CD4-positive, alpha-beta T cell treated with Interleukin-17A for 1 hour (primary cell): ENCODE results near the gene KCNC2.

Experiments
- DNase-seq: peaks from one replicate; pipeline ENCODE4 v3.0.0-alpha.2; 2020

The KCNC2 gene

GRCh38 chr12:75047885-75048525, 161.6 kb downstream of the KCNC2 start:
- no peak for DNase-seq

- DNase-seq, result no peak
These were observed 167.5 kb downstream of the KCNC2 start for GRCh38 chr12:75042125-75042524.

GRCh38 chr12:75041472-75041871, 168.2 kb downstream of the KCNC2 start:
- no peak for DNase-seq

GRCh38 chr12:75020068-75020557, 189.5 kb downstream of the KCNC2 start:
- no peak for DNase-seq

GRCh38 chr12:75011120-75011519, 198.5 kb downstream of the KCNC2 start:
- DNase-seq, result no peak

- DNase-seq, result no peak
These were observed 202.5 kb downstream of the KCNC2 start for GRCh38 chr12:75007133-75007532.

GRCh38 chr12:75000120-75000519, 209.5 kb downstream of the KCNC2 start:
- no peak for DNase-seq

GRCh38 chr12:74999474-74999873, 210.2 kb downstream of the KCNC2 start:
- DNase-seq, result no peak
